Neural cell (in vitro differentiated cells): ENCODE measurements around the gene OR13J1. TPM values are rescaled to one million over a fixed set of nuclear protein-coding genes. Genes with fewer than 3 reads are reported as not detected.

ENCODE experiments used
- H2AFZ ChIP-seq: fragments of 200-600, 300-800 bp; sonication (generic), shearing (Covaris generic); 2 replicates; pipeline ENCODE4 v1.6.0; 2014; ENCODE audit warnings: low read depth, mild to moderate bottlenecking, antibody characterized with exemption, low read length, moderate library complexity
- H3F3A ChIP-seq: fragments of 200-600 bp; shearing (Covaris generic); 2 replicates; pipeline ENCODE4 v1.6.1; 2016; ENCODE audit warnings: mild to moderate bottlenecking, moderate library complexity, mixed read lengths, antibody characterized with exemption, low read length; ENCODE audit not compliant: insufficient read depth, poor library complexity, severe bottlenecking
- H3K27ac ChIP-seq: fragments of 200-600, 300-800 bp; sonication (generic), shearing (Covaris generic); 2 replicates; pipeline ENCODE4 v1.5.1; 2014; ENCODE audit warnings: mild to moderate bottlenecking, low read length, moderate library complexity
- H3K27me3 ChIP-seq: fragments of 300-800, 200-600 bp; sonication (generic), shearing (Covaris generic); 2 replicates; pipeline ENCODE4 v1.6.0; 2014; ENCODE audit warnings: mild to moderate bottlenecking, low read depth, low read length, moderate library complexity; ENCODE audit not compliant: insufficient read depth
- H3K36me3 ChIP-seq: fragments of 300-800, 200-600 bp; sonication (generic), shearing (Covaris generic); 2 replicates; pipeline ENCODE4 v1.5.1; 2014; ENCODE audit warnings: mild to moderate bottlenecking, antibody characterized with exemption, low read length, moderate library complexity; ENCODE audit not compliant: insufficient read depth
- H3K4me2 ChIP-seq: fragments of 300-800, 200-600 bp; sonication (generic), shearing (Covaris generic); 2 replicates; pipeline ENCODE4 v1.6.0; 2014; ENCODE audit warnings: mild to moderate bottlenecking, low read length
- H3K4me3 ChIP-seq: fragments of 300-800, 200-600 bp; sonication (generic), shearing (Covaris generic); 2 replicates; pipeline ENCODE4 v1.5.1; 2014; ENCODE audit warnings: mild to moderate bottlenecking, low read length, moderate library complexity
- H3K79me2 ChIP-seq: fragments of 200-600 bp; shearing (Covaris generic); replicated peaks from 2 replicates; pipeline ENCODE4 v1.6.0; 2014; ENCODE audit warnings: mild to moderate bottlenecking, low read length, moderate library complexity; ENCODE audit not compliant: insufficient read depth
- H3K9ac ChIP-seq: fragments of 300-800, 200-600 bp; sonication (generic), shearing (Covaris generic); 2 replicates; pipeline ENCODE4 v1.6.1; 2016; ENCODE audit warnings: mild to moderate bottlenecking, low read length, mixed read lengths
- H3K9me2 ChIP-seq: fragments of 200-600 bp; shearing (Covaris generic); 2 replicates; pipeline ENCODE4 v1.6.1; 2016; ENCODE audit warnings: mild to moderate bottlenecking, low read length, mixed read lengths; ENCODE audit not compliant: insufficient read depth
- H3K9me3 ChIP-seq: fragments of 200-600, 300-800 bp; sonication (generic), shearing (Covaris generic); 2 replicates; pipeline ENCODE4 v1.6.1; 2016; ENCODE audit warnings: mild to moderate bottlenecking, mixed run types, low read length, moderate library complexity, mixed read lengths
- H4K20me1 ChIP-seq: fragments of 200-600 bp; shearing (Covaris generic); 2 replicates; pipeline ENCODE4 v1.6.1; 2016; ENCODE audit warnings: mild to moderate bottlenecking, mixed run types; ENCODE audit not compliant: insufficient read depth
- EP300 ChIP-seq: fragments of 450-650 bp; conservative IDR thresholded peaks from 2 replicates; pipeline ENCODE4 v1.6.1; 2014; ENCODE audit warnings: antibody characterized with exemption, mild to moderate bottlenecking, moderate library complexity; ENCODE audit not compliant: poor library complexity, severe bottlenecking
- EZH2 ChIP-seq: fragments of 200-600, 300-800 bp; shearing (Covaris generic), sonication (generic); IDR thresholded peaks from 2 replicates; pipeline ENCODE4 v1.6.1; 2014; ENCODE audit warnings: antibody characterized with exemption, low read length, borderline replicate concordance, mild to moderate bottlenecking; ENCODE audit not compliant: insufficient read depth, poor library complexity, severe bottlenecking
- MXI1 ChIP-seq: fragments of 450-650 bp; conservative IDR thresholded peaks from 2 replicates; pipeline ENCODE4 v1.6.1; 2014; ENCODE audit warnings: antibody characterized with exemption, mild to moderate bottlenecking; ENCODE audit not compliant: poor library complexity, severe bottlenecking
- POLR2AphosphoS5 ChIP-seq: IDR thresholded peaks from 2 replicates; pipeline ENCODE4 v1.6.1; 2012
- RAD21 ChIP-seq: fragments of 450-650 bp; conservative IDR thresholded peaks from 2 replicates; pipeline ENCODE4 v1.6.1; 2014; ENCODE audit warnings: antibody characterized with exemption, mild to moderate bottlenecking, moderate library complexity
- SMC3 ChIP-seq: fragments of 450-650 bp; conservative IDR thresholded peaks from 2 replicates; pipeline ENCODE4 v1.6.1; 2014; ENCODE audit warnings: antibody characterized with exemption, mild to moderate bottlenecking, moderate library complexity; ENCODE audit not compliant: poor library complexity
- TAF1 ChIP-seq: IDR thresholded peaks from 2 replicates; pipeline ENCODE4 v1.6.1; 2012; ENCODE audit warnings: low read depth
- polyA plus RNA-seq: library from polyadenylated mRNA; depleted of rRNA; stranded (reverse); fragments of >200 nt; gene quantifications from 2 replicates; pipeline ENCODE4 v1.2.3, GENCODE V29; 2014
- TF ChIP-seq, protein P1 (sequence below): IDR thresholded peaks from 2 replicates; pipeline ENCODE4 v1.6.1; 2012; ENCODE audit warnings: borderline replicate concordance
- TF ChIP-seq, protein P2 (sequence below): fragments of 450-650 bp; IDR thresholded peaks from 2 replicates; pipeline ENCODE4 v1.5.1; 2014; ENCODE audit warnings: antibody characterized with exemption, mild to moderate bottlenecking, moderate library complexity; ENCODE audit not compliant: poor library complexity, severe bottlenecking

Gene OR13J1
- polyA plus RNA-seq, 1 donor from 2014 or later = not detected

DNA sequence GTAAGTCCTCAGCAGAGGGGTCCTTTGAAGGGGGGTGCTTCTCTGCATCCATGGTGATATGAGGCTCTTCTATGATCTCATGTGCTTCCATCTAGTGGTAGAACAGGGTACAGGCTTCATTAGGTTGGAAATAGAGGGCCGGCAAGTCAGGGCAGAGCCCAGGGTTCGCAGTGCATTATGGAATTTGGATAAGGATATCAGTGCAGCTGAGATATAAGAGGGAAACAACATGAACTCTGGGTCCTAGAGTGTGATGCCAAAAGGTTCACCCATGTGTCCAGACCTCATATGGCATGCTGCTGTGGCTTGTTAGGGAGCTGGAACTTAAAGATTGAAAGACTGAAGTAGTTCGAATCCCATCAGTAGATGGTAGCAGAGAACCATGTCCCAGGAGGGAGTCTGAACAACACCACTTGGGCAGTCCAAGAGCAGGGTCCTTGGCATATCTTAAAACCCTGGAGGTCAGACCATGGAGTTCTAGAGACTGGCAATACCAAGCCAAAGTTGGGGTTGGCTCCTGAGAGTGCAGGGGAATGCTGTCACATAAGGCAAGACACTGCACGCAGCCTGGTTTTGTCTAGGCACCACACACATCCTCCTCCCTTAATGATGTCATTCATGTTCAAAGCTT, 44.0 kb downstream of the OR13J1 start:
- Histone ChIP-seq H3K9ac (no peak overlapping the region), H3K27me3 (no peaks in the 10 kb centered on the region), H3K9me3 (no peaks in the 10 kb centered on the region), H3F3A (no peaks in the 10 kb centered on the region), H3K4me3 (no peak overlapping the region), H3K4me2 (no peak overlapping the region), H3K36me3 (no peaks in the 10 kb centered on the region), H3K9me2 (no peaks in the 10 kb centered on the region), H4K20me1 (no peaks in the 10 kb centered on the region), H3K27ac (no peak overlapping the region), H2AFZ (no peak overlapping the region), H3K79me2 (peaks cover 14% of the 10 kb centered on the region)
- TF ChIP-seq POLR2AphosphoS5 = no peak
- no peak for TF ChIP-seq MXI1
- peak; percentile 49 for TF ChIP-seq SMC3
- no peak for TF ChIP-seq EP300
- TF ChIP-seq, protein P1, sequence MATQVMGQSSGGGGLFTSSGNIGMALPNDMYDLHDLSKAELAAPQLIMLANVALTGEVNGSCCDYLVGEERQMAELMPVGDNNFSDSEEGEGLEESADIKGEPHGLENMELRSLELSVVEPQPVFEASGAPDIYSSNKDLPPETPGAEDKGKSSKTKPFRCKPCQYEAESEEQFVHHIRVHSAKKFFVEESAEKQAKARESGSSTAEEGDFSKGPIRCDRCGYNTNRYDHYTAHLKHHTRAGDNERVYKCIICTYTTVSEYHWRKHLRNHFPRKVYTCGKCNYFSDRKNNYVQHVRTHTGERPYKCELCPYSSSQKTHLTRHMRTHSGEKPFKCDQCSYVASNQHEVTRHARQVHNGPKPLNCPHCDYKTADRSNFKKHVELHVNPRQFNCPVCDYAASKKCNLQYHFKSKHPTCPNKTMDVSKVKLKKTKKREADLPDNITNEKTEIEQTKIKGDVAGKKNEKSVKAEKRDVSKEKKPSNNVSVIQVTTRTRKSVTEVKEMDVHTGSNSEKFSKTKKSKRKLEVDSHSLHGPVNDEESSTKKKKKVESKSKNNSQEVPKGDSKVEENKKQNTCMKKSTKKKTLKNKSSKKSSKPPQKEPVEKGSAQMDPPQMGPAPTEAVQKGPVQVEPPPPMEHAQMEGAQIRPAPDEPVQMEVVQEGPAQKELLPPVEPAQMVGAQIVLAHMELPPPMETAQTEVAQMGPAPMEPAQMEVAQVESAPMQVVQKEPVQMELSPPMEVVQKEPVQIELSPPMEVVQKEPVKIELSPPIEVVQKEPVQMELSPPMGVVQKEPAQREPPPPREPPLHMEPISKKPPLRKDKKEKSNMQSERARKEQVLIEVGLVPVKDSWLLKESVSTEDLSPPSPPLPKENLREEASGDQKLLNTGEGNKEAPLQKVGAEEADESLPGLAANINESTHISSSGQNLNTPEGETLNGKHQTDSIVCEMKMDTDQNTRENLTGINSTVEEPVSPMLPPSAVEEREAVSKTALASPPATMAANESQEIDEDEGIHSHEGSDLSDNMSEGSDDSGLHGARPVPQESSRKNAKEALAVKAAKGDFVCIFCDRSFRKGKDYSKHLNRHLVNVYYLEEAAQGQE = no peak
- TF ChIP-seq TAF1 = no peak
- no peak for TF ChIP-seq EZH2
- TF ChIP-seq RAD21 = peak; percentile 30
- TF ChIP-seq, protein P2, sequence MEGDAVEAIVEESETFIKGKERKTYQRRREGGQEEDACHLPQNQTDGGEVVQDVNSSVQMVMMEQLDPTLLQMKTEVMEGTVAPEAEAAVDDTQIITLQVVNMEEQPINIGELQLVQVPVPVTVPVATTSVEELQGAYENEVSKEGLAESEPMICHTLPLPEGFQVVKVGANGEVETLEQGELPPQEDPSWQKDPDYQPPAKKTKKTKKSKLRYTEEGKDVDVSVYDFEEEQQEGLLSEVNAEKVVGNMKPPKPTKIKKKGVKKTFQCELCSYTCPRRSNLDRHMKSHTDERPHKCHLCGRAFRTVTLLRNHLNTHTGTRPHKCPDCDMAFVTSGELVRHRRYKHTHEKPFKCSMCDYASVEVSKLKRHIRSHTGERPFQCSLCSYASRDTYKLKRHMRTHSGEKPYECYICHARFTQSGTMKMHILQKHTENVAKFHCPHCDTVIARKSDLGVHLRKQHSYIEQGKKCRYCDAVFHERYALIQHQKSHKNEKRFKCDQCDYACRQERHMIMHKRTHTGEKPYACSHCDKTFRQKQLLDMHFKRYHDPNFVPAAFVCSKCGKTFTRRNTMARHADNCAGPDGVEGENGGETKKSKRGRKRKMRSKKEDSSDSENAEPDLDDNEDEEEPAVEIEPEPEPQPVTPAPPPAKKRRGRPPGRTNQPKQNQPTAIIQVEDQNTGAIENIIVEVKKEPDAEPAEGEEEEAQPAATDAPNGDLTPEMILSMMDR = peak; percentile 62

DNA sequence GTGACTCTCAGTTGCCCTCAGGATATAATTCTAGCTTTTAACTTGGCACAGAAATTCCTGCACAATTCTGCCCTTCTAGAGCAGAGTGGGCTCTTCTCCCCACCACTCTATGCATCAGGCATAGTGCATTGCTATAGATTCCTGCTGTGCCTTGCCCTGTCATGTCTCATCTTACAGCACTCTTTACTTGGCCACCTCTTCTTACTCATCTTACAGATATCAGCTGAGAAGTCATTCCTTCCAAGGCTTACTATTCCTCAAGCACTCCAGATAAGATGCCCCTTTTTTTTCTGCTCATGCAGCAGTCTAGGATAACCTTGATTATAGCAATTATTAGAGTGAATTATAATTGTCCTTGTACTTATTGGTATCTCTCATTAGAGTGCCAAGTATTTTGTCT, 47.3 kb downstream of the OR13J1 start:
- no peaks in the 10 kb centered on the region for H4K20me1 ChIP-seq
- H3K36me3 ChIP-seq = no peaks in the 10 kb centered on the region
- H3K4me2 ChIP-seq = no peak overlapping the region
- no peaks in the 10 kb centered on the region for H3K27me3 ChIP-seq
- H2AFZ ChIP-seq = no peak overlapping the region
- no peaks in the 10 kb centered on the region for H3K79me2 ChIP-seq
- no peaks in the 10 kb centered on the region for H3K9me2 ChIP-seq
- H3K9ac ChIP-seq = no peak overlapping the region
- TF ChIP-seq TAF1 (no peak), RAD21 (no peak), EZH2 (no peak), POLR2AphosphoS5 (no peak), SMC3 (no peak), MXI1 (no peak), EP300 (no peak)
- TF ChIP-seq, protein P2 = no peak
- TF ChIP-seq, protein P1 = no peak
- no peak overlapping the region for H3K27ac ChIP-seq
- H3F3A ChIP-seq = no peaks in the 10 kb centered on the region
- H3K9me3 ChIP-seq = no peaks in the 10 kb centered on the region
- no peak overlapping the region for H3K4me3 ChIP-seq
